Mononuclear cell (primary cell): Measurements from ENCODE around the gene F7. TPM values are rescaled to one million over a fixed set of nuclear protein-coding genes. Genes with fewer than 3 reads are reported as not detected.
"Not testable (repeated sequence)": the region's sequence is repeated elsewhere in the genome, so short reads cannot be mapped to it uniquely, and the experiment has no call there.

Experiments used
- H3K27me3 ChIP-seq: 2 replicates; pipeline ENCODE4 v1.6.0; 2011; ENCODE audit warnings: low read length, control low read depth; ENCODE audit not compliant: insufficient read depth
- H3K4me1 ChIP-seq: 2 replicates; pipeline ENCODE4 v1.5.1; 2011; ENCODE audit warnings: mild to moderate bottlenecking, low read length, control low read depth; ENCODE audit not compliant: insufficient read depth
- H3K4me3 ChIP-seq: 2 replicates; pipeline ENCODE4 v1.5.1; 2011; ENCODE audit warnings: mild to moderate bottlenecking, low read length, moderate library complexity
- H3K9me3 ChIP-seq: 2 replicates; pipeline ENCODE4 v1.5.1; 2011; ENCODE audit warnings: low read depth, mild to moderate bottlenecking, control low read depth, low read length
- total RNA-seq: library from RNA; depleted of rRNA; stranded (reverse); fragments of >200 nt; gene quantifications from one replicate; pipeline ENCODE4 v1.2.3, GENCODE V29; 2012

F7 gene
- total RNA-seq, 1 donor = 0.52 TPM

- H3K4me1 ChIP-seq = no peaks in the 10 kb centered on the region
- no peaks in the 10 kb centered on the region for H3K27me3 ChIP-seq
- H3K4me3 ChIP-seq = no peak overlapping the region
- H3K9me3 ChIP-seq = no peaks in the 10 kb centered on the region
These were observed 26.4 kb upstream of the F7 start for GRCh38 chr13:113078902-113079780.

GRCh38 chr13:113079781-113080080 is 25.9 kb upstream of the F7 start:
- not testable (repeated sequence) for H3K4me3 ChIP-seq, H3K9me3 ChIP-seq

DNA sequence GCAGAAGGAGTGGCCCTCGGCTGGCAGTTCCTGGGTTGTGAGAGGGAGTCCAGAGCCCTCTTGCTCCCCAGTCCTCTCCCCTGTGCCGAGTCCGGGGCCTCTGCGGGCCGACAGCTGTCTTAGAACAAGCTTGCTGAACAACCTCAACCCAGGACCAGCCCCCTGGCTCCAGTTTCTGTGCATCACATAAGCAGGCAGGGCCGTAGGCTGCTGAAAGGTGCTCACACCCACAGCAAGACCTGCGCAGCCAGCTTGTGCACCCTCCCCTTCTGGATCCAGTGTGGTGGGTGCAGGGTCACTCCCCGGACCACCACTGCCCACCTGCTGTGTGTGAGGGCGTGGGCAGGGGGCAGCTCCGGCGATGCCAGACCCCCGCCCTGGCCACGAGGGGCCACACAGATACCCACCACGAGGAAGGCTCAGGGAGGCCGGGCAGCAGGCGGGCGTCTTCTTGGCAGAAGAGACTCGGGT is 25.2 kb upstream of the F7 start:
- Histone ChIP-seq H3K9me3 (no peaks in the 10 kb centered on the region), H3K27me3 (no peaks in the 10 kb centered on the region), H3K4me3 (no peak overlapping the region), H3K4me1 (no peaks in the 10 kb centered on the region)

More at GRCh38 chr13:113079781-113080080, 25.9 kb upstream of the F7 start:
- H3K4me1 ChIP-seq, H3K27me3 ChIP-seq: not testable (repeated sequence)

DNA sequence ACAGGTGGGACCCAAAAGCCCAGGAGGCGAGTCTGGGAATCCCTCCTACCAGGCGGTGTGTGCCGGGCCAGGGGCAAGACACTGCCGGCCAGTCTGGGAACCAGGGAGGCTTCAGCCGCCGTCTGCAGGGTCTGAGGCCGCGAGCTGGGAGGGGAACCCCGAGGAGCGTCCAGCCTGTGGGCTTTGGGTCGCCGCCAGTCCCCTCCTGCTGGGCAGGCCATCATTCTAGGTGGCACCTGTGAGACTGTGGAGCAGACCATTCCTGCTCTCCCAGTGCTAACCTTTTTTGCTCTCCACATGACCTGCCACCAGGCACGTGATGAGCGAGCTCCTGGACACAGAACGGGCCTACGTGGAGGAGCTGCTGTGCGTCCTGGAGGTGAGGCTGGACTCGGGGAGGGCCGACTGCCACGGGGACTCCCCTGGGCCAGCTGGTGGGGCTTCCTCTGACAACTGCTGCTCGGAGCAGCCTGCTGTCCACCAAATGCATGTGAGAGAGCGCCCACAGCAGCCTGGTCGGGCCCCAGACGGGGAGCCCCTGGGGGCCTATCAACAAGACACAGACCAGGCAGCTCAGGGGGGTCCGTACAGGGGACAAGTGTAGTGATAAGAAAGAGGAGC is 24.6 kb upstream of the F7 start:
- H3K4me1 ChIP-seq = no peaks in the 10 kb centered on the region
- no peak overlapping the region for H3K4me3 ChIP-seq
- H3K27me3 ChIP-seq = no peaks in the 10 kb centered on the region
- no peaks in the 10 kb centered on the region for H3K9me3 ChIP-seq

GRCh38 chr13:113082198-113083021 is 23.2 kb upstream of the F7 start:
- Histone ChIP-seq H3K4me1 (no peaks in the 10 kb centered on the region), H3K4me3 (no peak overlapping the region), H3K27me3 (no peaks in the 10 kb centered on the region), H3K9me3 (no peaks in the 10 kb centered on the region)

DNA sequence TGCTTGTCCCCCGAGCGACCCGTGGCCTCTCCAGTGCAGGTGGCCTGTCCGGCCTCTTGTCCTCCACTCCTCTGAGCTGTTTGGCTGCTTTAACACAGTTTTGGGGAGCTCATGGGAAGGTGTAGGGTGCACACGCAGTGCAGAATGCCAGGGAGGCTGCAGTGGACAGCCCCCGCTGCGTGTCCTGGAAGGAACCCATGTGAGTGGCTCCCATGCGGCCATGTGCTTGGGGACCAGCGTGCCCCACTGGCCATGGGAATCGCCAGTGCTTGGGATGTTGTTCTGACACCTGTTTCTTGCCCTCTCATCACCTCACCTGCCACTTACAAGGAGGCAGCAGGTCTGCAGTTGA is 22.6 kb upstream of the F7 start:
- Histone ChIP-seq H3K4me1 (no peaks in the 10 kb centered on the region), H3K4me3 (no peak overlapping the region), H3K9me3 (no peaks in the 10 kb centered on the region), H3K27me3 (no peaks in the 10 kb centered on the region)

DNA sequence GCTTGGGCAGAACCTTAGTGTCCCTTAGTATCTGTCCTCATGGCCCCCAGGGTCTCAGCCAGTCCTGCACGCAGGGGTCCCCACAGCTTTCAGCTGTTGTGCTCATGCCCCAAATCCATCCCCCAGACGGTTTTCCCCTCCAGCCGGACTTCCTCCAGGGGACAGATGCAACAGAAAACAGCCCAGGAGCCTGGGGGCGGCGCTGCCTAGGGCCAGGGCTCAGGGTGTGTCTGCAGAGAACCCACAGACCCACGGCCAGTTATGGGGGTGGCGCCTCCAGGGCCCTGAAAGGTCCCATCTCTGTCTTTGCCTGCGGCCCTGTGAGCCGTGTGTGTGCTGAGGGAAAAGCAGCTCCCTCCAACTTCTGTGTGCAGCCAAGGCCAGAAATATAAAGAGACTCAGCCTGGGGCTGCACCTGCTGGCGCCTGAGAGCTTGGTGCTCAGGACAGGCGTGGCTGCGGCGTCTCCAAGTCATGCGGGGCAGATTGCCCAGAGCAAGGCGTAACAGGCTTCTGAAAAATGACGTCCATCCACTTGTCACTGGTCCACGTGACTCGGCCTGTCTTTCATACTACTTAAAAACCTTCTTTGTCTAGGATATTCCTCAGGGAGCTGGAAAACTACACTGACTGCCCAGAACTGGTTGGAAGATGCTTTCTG is 22.1 kb upstream of the F7 start:
- Histone ChIP-seq H3K4me3 (no peak overlapping the region), H3K9me3 (no peaks in the 10 kb centered on the region), H3K4me1 (no peaks in the 10 kb centered on the region), H3K27me3 (no peaks in the 10 kb centered on the region)

DNA sequence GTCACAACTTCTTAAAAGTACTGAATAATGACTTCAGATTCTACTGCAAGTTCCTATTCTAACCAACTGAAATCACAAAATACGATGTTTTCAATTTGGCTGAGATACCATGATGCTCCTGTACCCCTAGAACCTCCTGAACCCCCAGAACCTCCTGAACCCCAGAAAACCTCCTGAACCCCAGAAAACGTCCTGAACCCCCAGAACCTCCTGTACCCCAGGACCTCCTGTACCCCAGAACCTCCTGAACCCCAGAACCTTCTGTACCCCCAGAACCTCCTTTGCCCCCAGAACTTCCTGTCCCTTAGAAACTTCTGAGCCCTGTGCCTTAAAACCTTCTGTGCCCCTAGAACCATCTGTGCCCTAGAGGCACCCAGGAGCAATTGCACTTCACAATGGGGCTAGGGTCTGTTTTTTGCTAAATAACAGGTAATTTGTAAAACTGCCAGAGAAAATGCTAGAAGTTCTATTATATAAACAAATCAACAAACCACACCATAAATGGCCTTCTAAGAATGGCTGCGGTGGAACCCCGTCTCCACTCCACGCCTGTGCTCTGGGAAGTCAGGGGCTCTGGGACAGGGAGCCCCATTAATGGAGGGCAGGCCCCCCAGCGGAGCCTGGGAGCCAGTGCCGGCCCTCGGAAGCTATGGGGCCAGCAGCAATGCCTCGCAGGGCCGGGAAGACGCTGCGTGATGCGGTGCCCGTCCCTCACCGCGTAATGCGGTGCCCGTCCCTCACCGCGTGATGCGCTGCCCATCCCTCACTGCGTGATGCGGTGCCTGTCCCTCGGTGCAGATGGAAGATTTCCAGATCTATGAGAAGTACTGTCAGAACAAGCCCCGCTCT is 21.3 kb upstream of the F7 start:
- Histone ChIP-seq H3K27me3 (no peaks in the 10 kb centered on the region), H3K9me3 (no peaks in the 10 kb centered on the region), H3K4me3 (no peak overlapping the region), H3K4me1 (no peaks in the 10 kb centered on the region)

DNA sequence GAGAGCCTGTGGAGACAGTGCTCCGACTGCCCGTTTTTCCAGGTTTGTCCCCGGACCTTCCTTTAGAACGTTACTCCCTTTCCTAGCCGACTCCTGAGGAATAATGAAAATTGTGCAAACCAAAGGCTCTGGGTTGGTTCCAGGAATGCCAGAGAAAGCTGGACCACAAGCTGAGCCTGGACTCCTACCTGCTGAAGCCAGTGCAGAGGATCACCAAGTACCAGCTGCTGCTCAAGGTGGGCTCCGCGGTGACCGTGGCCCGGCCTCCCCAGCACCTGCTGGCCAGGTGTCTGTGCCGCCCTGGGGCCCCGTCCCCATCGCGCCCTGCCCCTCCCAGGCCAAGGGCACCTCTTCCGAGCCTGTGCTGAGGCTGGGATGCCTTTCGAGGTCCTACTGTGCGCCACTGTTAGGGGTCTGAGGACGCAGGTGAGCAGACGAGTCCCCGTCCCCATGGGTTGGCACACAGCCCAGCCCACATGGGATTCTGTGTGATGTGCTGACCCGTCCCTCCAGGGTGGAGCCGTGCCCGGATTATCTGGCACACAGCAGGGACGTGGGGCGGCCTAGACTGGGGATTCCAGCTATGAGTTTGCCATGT is 20.5 kb upstream of the F7 start:
- Histone ChIP-seq H3K4me1 (no peaks in the 10 kb centered on the region), H3K4me3 (no peak overlapping the region), H3K9me3 (no peaks in the 10 kb centered on the region), H3K27me3 (no peaks in the 10 kb centered on the region)

- Histone ChIP-seq H3K9me3 (no peaks in the 10 kb centered on the region), H3K4me1 (no peaks in the 10 kb centered on the region), H3K27me3 (no peaks in the 10 kb centered on the region), H3K4me3 (no peak overlapping the region)
These were observed 19.4 kb upstream of the F7 start for GRCh38 chr13:113086031-113086750.

DNA sequence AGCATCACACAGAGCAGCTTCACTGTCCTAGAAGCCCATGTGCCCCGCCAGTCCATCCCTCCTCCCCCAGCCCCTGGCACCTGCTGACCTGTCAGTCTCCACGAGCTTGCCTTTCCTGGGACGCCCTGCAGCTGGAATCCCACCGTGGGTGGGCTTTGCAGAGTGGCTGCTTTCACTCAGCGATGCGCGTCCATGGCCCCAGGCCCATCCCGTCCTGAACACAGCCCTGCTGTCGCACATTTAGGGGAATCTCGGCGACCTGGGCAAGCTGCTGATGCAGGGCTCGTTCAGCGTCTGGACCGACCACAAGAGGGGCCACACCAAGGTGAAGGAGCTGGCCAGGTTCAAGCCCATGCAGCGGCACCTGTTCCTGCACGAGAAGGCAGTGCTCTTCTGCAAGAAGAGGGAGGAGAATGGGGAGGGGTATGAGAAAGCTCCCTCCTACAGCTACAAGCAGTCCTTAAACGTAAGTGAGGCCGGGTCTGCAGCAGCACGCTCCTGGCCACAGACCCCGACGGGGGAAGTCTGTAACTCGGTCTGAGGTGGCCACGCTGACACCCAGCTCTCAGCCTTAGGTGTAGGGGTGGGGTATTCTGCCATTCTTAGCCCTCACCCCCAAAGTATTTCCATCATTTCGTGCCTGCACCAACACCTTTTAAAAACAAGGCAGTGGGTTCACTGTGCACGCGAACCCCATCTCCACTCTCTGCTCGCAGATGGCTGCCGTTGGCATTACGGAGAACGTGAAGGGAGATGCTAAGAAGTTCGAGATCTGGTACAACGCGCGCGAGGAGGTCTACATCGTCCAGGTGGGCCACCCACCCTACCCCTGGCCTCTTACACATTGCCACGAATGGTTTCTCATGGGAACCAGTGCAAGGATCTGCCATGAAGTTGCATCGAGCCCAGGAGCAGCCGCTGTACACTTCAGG is 18.3 kb upstream of the F7 start:
- Histone ChIP-seq H3K27me3 (no peaks in the 10 kb centered on the region), H3K4me1 (no peaks in the 10 kb centered on the region), H3K4me3 (no peak overlapping the region), H3K9me3 (no peaks in the 10 kb centered on the region)

GRCh38 chr13:113087923-113088690 is 17.5 kb upstream of the F7 start:
- no peak overlapping the region for H3K4me3 ChIP-seq
- no peaks in the 10 kb centered on the region for H3K4me1 ChIP-seq
- H3K27me3 ChIP-seq = no peaks in the 10 kb centered on the region
- H3K9me3 ChIP-seq = no peaks in the 10 kb centered on the region
